PFSK-1 (cell line): ENCODE data around the gene KCNJ6.

Source experiments
- FOXP2 ChIP-seq: optimal IDR thresholded peaks from 2 replicates; pipeline ENCODE3; 2011; ENCODE audit warnings: borderline replicate concordance, control low read depth, inconsistent platforms; ENCODE audit not compliant: insufficient read depth; ENCODE audit errors: extremely low read length, extremely low read depth
- POLR2AphosphoS5 ChIP-seq: IDR thresholded peaks from 2 replicates; pipeline ENCODE4 v1.6.1; 2012; ENCODE audit warnings: low read depth, mild to moderate bottlenecking, control low read depth, low read length, moderate library complexity
- SIN3A ChIP-seq: IDR thresholded peaks from 2 replicates; pipeline ENCODE4 v1.6.1; 2012; ENCODE audit warnings: mild to moderate bottlenecking, low read length, moderate library complexity, borderline replicate concordance; ENCODE audit not compliant: insufficient read depth
- TAF1 ChIP-seq: IDR thresholded peaks from 2 replicates; pipeline ENCODE4 v1.6.1; 2012; ENCODE audit warnings: low read length, control low read depth, borderline replicate concordance; ENCODE audit not compliant: insufficient read depth
- TF ChIP-seq, protein P1 (sequence below), 2 experiments: IDR thresholded peaks; 2 replicates each; pipeline versions ENCODE4 v1.6.1 to v1.8.0; 2011 to 2012; ENCODE audit warnings: low read depth in 2 of 2, low read length in 2 of 2, control low read depth in 1 of 2, inconsistent platforms in 1 of 2, mild to moderate bottlenecking in 1 of 2, moderate library complexity in 1 of 2; ENCODE audit not compliant: insufficient read depth in 1 of 2

The KCNJ6 gene

DNA sequence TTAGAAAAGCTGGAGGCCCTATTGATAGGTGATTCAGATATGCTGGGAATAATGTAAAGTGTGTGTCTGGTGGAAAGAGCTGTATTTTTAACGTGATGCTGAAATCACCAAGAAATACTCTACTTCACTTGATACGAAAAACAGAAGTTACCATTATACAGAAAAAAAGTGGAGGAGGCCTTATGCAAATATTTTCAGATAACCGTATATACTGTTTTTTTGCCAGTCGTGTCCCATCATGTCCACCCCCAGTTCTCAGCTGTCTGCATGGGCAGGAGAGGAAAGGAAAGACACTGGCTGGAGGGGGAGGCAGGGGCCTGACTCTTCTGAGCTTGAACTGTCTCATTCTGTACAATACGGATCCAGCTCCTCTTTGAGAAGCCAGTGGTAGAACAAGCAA is 51.1 kb downstream of the KCNJ6 start:
- TF ChIP-seq TAF1 (no peak), POLR2AphosphoS5 (no peak), SIN3A (no peak), FOXP2 (no peak)
- TF ChIP-seq, protein P1, sequence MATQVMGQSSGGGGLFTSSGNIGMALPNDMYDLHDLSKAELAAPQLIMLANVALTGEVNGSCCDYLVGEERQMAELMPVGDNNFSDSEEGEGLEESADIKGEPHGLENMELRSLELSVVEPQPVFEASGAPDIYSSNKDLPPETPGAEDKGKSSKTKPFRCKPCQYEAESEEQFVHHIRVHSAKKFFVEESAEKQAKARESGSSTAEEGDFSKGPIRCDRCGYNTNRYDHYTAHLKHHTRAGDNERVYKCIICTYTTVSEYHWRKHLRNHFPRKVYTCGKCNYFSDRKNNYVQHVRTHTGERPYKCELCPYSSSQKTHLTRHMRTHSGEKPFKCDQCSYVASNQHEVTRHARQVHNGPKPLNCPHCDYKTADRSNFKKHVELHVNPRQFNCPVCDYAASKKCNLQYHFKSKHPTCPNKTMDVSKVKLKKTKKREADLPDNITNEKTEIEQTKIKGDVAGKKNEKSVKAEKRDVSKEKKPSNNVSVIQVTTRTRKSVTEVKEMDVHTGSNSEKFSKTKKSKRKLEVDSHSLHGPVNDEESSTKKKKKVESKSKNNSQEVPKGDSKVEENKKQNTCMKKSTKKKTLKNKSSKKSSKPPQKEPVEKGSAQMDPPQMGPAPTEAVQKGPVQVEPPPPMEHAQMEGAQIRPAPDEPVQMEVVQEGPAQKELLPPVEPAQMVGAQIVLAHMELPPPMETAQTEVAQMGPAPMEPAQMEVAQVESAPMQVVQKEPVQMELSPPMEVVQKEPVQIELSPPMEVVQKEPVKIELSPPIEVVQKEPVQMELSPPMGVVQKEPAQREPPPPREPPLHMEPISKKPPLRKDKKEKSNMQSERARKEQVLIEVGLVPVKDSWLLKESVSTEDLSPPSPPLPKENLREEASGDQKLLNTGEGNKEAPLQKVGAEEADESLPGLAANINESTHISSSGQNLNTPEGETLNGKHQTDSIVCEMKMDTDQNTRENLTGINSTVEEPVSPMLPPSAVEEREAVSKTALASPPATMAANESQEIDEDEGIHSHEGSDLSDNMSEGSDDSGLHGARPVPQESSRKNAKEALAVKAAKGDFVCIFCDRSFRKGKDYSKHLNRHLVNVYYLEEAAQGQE (IDR thresholded peaks at IDR 0.05; ENCODE audit: insufficient read depth in 1 of 2, low read depth in 2 of 2, low read length in 2 of 2), result no peak

DNA sequence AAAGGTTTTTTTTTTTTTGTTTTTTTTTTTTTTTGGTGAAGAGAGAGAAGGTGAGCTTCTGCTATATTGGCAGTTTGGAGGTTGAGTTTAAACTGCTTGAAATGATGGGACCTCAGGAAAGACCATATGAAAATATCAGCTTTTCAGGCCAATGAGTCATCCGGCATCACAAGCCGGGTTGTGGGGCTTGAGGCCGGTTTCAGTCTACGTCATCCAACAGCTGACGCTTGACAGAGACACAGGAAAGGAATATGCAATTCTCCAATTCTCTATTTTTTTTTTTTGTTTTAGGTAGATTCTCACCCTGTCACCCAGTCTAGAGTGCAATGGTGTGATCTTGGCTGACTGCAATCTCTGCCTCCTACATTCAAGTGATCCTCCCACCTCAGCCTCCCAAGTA is 52.4 kb downstream of the KCNJ6 start:
- TF ChIP-seq SIN3A (no peak), POLR2AphosphoS5 (no peak), FOXP2 (no peak), TAF1 (no peak)
- TF ChIP-seq, protein P1 (IDR thresholded peaks at IDR 0.05; ENCODE audit: insufficient read depth in 1 of 2, low read depth in 2 of 2, low read length in 2 of 2), result no peak

DNA sequence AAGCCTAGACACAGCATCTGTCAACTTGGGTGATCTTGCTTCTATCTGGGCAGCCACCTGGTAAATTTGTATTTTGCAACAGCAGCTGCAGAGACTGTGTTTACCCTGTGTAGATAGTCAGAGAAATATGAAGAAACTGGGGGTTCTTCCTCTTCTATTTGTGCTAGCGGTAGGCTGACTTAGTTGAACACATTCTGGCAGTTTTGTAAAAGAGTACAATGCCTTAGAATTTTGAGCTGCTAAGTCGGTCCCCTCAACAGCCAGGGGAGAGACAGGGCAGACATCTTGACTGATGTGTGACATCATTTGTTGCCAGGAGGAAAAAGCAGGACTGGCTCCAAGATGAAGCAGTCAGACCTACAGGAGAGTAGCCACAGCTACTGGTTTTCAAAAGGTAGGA is 53.7 kb downstream of the KCNJ6 start:
- TF ChIP-seq SIN3A (no peak), POLR2AphosphoS5 (no peak), TAF1 (no peak), FOXP2 (no peak)
- TF ChIP-seq, protein P1 (IDR thresholded peaks at IDR 0.05; ENCODE audit: insufficient read depth in 1 of 2, low read depth in 2 of 2, low read length in 2 of 2), result no peak

DNA sequence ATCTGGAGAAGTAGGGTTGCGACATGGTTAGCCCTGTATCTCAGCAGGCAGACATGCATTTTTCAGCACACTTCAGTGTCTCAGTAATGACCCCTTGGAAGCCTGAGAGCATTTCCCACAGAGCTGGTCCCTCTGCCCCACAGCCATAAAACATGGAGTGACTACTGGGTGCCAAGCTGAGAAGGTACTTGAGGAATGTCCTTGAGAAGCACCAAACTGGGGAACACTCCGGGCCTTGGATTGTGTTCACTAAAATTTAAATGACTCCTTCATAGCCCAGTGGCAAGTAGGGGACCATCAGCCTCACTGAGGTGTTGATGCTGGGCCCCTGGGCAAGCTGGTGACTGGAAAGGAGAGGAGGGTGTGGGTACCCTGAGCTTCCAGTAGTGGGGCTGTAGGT is 54.7 kb downstream of the KCNJ6 start:
- TF ChIP-seq POLR2AphosphoS5 (no peak), TAF1 (no peak), FOXP2 (no peak), SIN3A (no peak)
- TF ChIP-seq, protein P1 (IDR thresholded peaks at IDR 0.05; ENCODE audit: insufficient read depth in 1 of 2, low read depth in 2 of 2, low read length in 2 of 2), result no peak

DNA sequence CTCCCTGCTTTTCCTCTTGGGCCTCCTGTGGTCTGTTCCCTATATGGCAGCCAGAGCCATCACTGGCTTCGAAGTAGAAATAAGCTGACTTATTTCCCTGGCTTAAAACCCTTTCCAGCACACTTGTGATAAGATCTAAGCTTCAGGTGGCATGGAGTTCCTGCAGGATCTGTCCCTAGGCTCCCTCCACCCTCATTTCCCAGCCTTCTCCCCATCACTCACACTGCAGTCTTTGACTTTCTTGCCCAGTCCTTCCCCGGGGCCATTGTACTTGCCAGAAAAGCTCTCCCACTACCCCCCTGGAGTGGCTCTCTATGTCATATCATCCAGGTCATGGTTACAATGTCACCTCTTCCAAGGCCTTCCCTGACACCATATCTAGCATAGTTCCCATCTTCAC is 55.8 kb downstream of the KCNJ6 start:
- no peak for TF ChIP-seq POLR2AphosphoS5
- no peak for TF ChIP-seq FOXP2
- TF ChIP-seq SIN3A, result no peak
- TF ChIP-seq, protein P1 (IDR thresholded peaks at IDR 0.05; ENCODE audit: insufficient read depth in 1 of 2, low read depth in 2 of 2, low read length in 2 of 2), result no peak
- no peak for TF ChIP-seq TAF1
